Left renal pelvis (tissue), 4 donors: Measurements from ENCODE around the gene PDLIM4. TPM values are rescaled to one million over a fixed set of nuclear protein-coding genes. Genes with fewer than 3 reads are reported as not detected.

Experiments
- DNase-seq, 4 donors: peaks; one replicate each; pipeline ENCODE4 v3.0.0-alpha.2; 2013; ENCODE audit warnings: low read depth in 4 of 4, low spot score in 3 of 4
- polyA plus RNA-seq, 4 donors: library from polyadenylated mRNA; unstranded; fragments of 120-200 nt; gene quantifications; one replicate each; pipeline ENCODE4 v1.2.1, GENCODE V29; 2013; ENCODE audit not compliant: insufficient read length in 4 of 4

The PDLIM4 gene
- polyA plus RNA-seq, 4 donors = 14.5 to 36.4 (median 17.4) TPM

- no peak for DNase-seq
Observed at GRCh38 chr5:132227235-132227484, 30.3 kb upstream of the PDLIM4 start.

- DNase-seq = peak in 2 of 4 donors; percentile 64
Observed at GRCh38 chr5:132227485-132228240, 29.8 kb upstream of the PDLIM4 start, which contains the start of gene P4HA2. P4HA2 (minus strand) TSS chr5:132227853; CDS start chr5:132218626, 9,227 bp downstream.

GRCh38 chr5:132228241-132229035 lies 29.1 kb upstream of the PDLIM4 start:
- no peak for DNase-seq

GRCh38 chr5:132229236-132229635 lies 28.3 kb upstream of the PDLIM4 start:
- DNase-seq = no peak

GRCh38 chr5:132230871-132231270 lies 26.6 kb upstream of the PDLIM4 start:
- DNase-seq = no peak

GRCh38 chr5:132232465-132232864 lies 25.0 kb upstream of the PDLIM4 start:
- DNase-seq = no peak

- DNase-seq = no peak
Observed at GRCh38 chr5:132233081-132233480, 24.4 kb upstream of the PDLIM4 start.

GRCh38 chr5:132233811-132234683 lies 23.4 kb upstream of the PDLIM4 start:
- DNase-seq = no peak

- no peak for DNase-seq
Observed at GRCh38 chr5:132234684-132235062, 22.8 kb upstream of the PDLIM4 start.

GRCh38 chr5:132235340-132235739 lies 22.2 kb upstream of the PDLIM4 start:
- no peak for DNase-seq

GRCh38 chr5:132237141-132237540 lies 20.4 kb upstream of the PDLIM4 start:
- no peak for DNase-seq

- DNase-seq = no peak
Observed at GRCh38 chr5:132237670-132238069, 19.8 kb upstream of the PDLIM4 start.

GRCh38 chr5:132238169-132238744 lies 19.2 kb upstream of the PDLIM4 start:
- no peak for DNase-seq

GRCh38 chr5:132238901-132239500 lies 18.5 kb upstream of the PDLIM4 start:
- no peak for DNase-seq

- no peak for DNase-seq
Observed at GRCh38 chr5:132239776-132240175, 17.7 kb upstream of the PDLIM4 start.

- DNase-seq = no peak
Observed at GRCh38 chr5:132243366-132243977, 14.0 kb upstream of the PDLIM4 start.

GRCh38 chr5:132245593-132245992 lies 11.9 kb upstream of the PDLIM4 start:
- no peak for DNase-seq

GRCh38 chr5:132246806-132247205 lies 10.7 kb upstream of the PDLIM4 start:
- no peak for DNase-seq

- no peak for DNase-seq
Observed at GRCh38 chr5:132250547-132250946, 6.9 kb upstream of the PDLIM4 start.

- DNase-seq = no peak
Observed at GRCh38 chr5:132251220-132251725, 6.2 kb upstream of the PDLIM4 start.
